ENCODE measurements around the gene CGN. TPM values are rescaled to one million over a fixed set of nuclear protein-coding genes. Genes with fewer than 3 reads are reported as not detected.

CGN gene
- total RNA-seq, 2 experiments from 2014 or later: 0.34 to 0.82 TPM

GRCh38 chr1:151479462-151479861, 31.7 kb upstream of the CGN start:
- ATAC-seq: no peak
- CTCF ChIA-PET: interaction anchor here (0.7 kb wide), 1 partner anchor 12 kb away, joined by 3 read pairs; no protein-coding TSS in a partner anchor
- Mint-ChIP-seq H3K36me3 (ENCODE audit: low read depth) (peaks cover 3% of the 10 kb centered on the region), H3K27me3 (ENCODE audit: low read depth) (peaks cover 7% of the 10 kb centered on the region), H3K9me3 (ENCODE audit: insufficient read depth) (peaks cover 6% of the 10 kb centered on the region), H3K27ac (no peak overlapping the region), H3K4me1 (ENCODE audit: low read depth) (no peaks in the 10 kb centered on the region), H3K4me3 (no peak overlapping the region)
- no peak for DNase-seq
- POLR2A ChIA-PET: interaction anchor here (0.8 kb wide), 1 partner anchor 368 kb away, joined by 3 read pairs; no protein-coding TSS in a partner anchor

GRCh38 chr1:151482017-151482416, 29.2 kb upstream of the CGN start:
- Mint-ChIP-seq H3K4me3 (no peak overlapping the region), H3K4me1 (ENCODE audit: low read depth) (no peaks in the 10 kb centered on the region), H3K27ac (no peak overlapping the region), H3K27me3 (ENCODE audit: low read depth) (peaks cover 4% of the 10 kb centered on the region), H3K36me3 (ENCODE audit: low read depth) (peaks cover 3% of the 10 kb centered on the region), H3K9me3 (ENCODE audit: insufficient read depth) (peaks cover 6% of the 10 kb centered on the region)
- POLR2A ChIA-PET: no interaction called here
- CTCF ChIA-PET: no interaction called here
- no peak for ATAC-seq
- DNase-seq: no peak

- Mint-ChIP-seq H3K27ac (no peak overlapping the region), H3K36me3 (ENCODE audit: low read depth) (peaks cover 1% of the 10 kb centered on the region), H3K27me3 (ENCODE audit: low read depth) (no peaks in the 10 kb centered on the region), H3K4me3 (no peak overlapping the region), H3K4me1 (ENCODE audit: low read depth) (no peaks in the 10 kb centered on the region), H3K9me3 (ENCODE audit: insufficient read depth) (peaks cover 6% of the 10 kb centered on the region)
- DNase-seq: no peak
- no peak for ATAC-seq
- CTCF ChIA-PET: interaction anchor here (1.1 kb wide), 1 partner anchor 8 kb away, joined by 3 read pairs; no protein-coding TSS in a partner anchor
- POLR2A ChIA-PET: no interaction called here
Observed at GRCh38 chr1:151485685-151486255, 25.4 kb upstream of the CGN start.

DNA sequence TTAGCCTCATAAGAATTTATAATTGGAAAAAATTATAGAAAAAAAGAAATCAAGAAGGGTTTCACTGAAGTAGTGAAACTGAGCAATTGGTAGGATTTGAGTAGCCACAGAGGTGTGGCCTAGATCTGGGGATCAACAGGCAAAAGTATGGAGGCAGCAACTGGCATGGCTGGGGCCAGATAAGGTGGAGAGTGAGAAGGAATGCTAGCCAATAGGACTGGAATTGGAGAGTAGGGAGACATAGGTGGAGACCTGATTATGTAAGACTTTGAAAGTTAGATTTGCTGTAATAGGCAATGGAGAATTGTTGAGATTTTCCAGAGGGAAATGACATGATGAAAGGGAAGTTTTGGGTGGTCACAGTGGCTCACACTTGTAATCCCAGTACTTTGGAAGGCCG, 24.6 kb upstream of the CGN start:
- ATAC-seq (no peak), DNase-seq (no peak)
- Mint-ChIP-seq H3K4me1 (ENCODE audit: low read depth) (no peaks in the 10 kb centered on the region), H3K4me3 (no peak overlapping the region), H3K9me3 (ENCODE audit: insufficient read depth) (peaks cover 6% of the 10 kb centered on the region), H3K27me3 (ENCODE audit: low read depth) (no peaks in the 10 kb centered on the region), H3K36me3 (ENCODE audit: low read depth) (peaks cover 1% of the 10 kb centered on the region), H3K27ac (no peak overlapping the region)
- ChIA-PET POLR2A (no interaction called here), CTCF (no interaction called here)

DNA sequence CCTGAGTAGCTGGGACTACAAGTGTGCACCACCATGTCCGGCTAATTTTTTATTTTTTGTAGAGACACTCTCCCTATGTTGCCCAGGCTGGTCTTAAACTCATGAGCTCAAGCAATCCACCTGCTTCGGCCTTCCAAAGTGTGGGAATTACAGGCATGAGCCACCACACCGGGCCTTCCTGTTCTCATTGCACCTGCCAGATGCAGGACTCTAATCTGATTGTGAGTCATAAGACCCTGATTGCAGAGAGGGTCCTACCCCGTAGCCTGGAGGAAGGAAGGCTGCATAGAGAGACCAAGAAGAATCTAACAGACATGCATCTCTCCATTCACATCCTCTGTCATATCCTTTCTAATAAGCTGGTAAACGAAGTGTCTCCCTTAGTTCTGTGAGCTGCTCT, 19.5 kb upstream of the CGN start:
- ATAC-seq: no peak
- no peaks in the 10 kb centered on the region for H3K9me3 Mint-ChIP-seq (ENCODE audit: insufficient read depth)

DNA sequence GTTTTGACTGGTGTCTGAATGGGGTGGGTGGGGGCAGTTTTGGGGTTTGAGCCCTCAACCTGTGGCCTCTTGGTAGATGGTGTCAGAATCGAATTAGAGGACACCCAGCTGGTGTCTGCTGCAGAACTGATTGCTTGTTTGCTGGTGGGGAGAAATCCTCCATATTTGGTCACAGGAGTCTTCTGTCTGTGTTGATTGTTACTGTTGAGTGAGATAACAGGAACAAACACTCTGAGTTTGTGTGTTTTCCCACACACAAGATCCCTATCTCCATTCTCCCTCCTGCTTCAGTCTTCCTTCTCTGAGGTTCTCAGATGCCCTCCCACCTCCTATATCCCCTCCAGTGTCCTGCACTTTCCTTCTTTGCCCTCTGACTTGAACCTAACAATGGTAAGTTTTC, 19.1 kb upstream of the CGN start:
- no peak for ATAC-seq
- no peak for DNase-seq
- H3K27ac Mint-ChIP-seq: no peak overlapping the region
- ChIA-PET CTCF (interaction anchor here (0.6 kb wide), 1 partner anchor 13 kb away, joined by 3 read pairs; no protein-coding TSS in a partner anchor), POLR2A (no interaction called here)
- H3K27me3 Mint-ChIP-seq (ENCODE audit: low read depth): peaks cover 2% of the 10 kb centered on the region
- no peaks in the 10 kb centered on the region for H3K36me3 Mint-ChIP-seq (ENCODE audit: low read depth)
- peaks cover 2% of the 10 kb centered on the region for H3K4me1 Mint-ChIP-seq (ENCODE audit: low read depth)
- no peak overlapping the region for H3K4me3 Mint-ChIP-seq
- H3K9me3 Mint-ChIP-seq (ENCODE audit: insufficient read depth): no peaks in the 10 kb centered on the region

More for the DNA sequence above, 19.5 kb upstream of the CGN start:
- Mint-ChIP-seq H3K4me3 (no peak overlapping the region), H3K27ac (no peak overlapping the region), H3K27me3 (ENCODE audit: low read depth) (peaks cover 2% of the 10 kb centered on the region), H3K36me3 (ENCODE audit: low read depth) (no peaks in the 10 kb centered on the region), H3K4me1 (ENCODE audit: low read depth) (peaks cover 2% of the 10 kb centered on the region)
- ChIA-PET POLR2A (no interaction called here), CTCF (interaction anchor here (0.6 kb wide), 1 partner anchor 12 kb away, joined by 3 read pairs; no protein-coding TSS in a partner anchor)
- no peak for DNase-seq

GRCh38 chr1:151493042-151493441, 18.1 kb upstream of the CGN start:
- Mint-ChIP-seq H3K4me3 (no peak overlapping the region), H3K27ac (no peak overlapping the region), H3K27me3 (ENCODE audit: low read depth) (peaks cover 2% of the 10 kb centered on the region), H3K9me3 (ENCODE audit: insufficient read depth) (no peaks in the 10 kb centered on the region), H3K4me1 (ENCODE audit: low read depth) (peaks cover 2% of the 10 kb centered on the region), H3K36me3 (ENCODE audit: low read depth) (no peaks in the 10 kb centered on the region)
- ChIA-PET POLR2A (no interaction called here), CTCF (interaction anchor here (0.8 to 1.2 kb wide), 2 partner anchors 8 to 9 kb away, joined by 3 read pairs; no protein-coding TSS in a partner anchor)
- ATAC-seq (no peak), DNase-seq (no peak)

DNA sequence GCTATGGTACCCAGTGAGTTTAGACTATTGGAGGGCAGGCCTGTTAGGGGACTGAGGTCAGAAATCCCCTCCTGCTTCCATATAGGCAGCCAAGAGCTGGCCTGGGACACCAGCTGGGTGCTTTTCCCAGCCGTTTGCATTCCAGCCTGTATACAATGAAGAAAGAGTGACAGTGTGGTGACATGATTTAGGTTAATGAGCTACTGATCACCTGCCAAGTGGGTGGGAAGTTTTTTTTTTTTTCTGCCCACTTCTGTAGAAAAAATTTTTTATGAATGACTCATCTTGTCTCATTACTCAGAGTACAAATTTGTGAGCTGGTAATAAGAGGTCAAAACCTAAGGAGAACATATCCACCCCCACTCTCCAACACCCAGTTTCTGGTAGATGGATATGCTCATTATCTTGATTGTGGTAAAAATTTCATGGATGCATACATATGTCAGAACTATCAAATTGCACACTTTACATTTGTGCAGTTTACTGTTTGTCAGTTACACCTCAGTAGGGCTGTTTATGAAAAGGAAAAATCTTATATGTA, 16.4 kb upstream of the CGN start:
- no peak for ATAC-seq
- DNase-seq: no peak
- Mint-ChIP-seq H3K4me1 (ENCODE audit: low read depth) (peaks cover 2% of the 10 kb centered on the region), H3K36me3 (ENCODE audit: low read depth) (no peaks in the 10 kb centered on the region), H3K27ac (no peak overlapping the region), H3K4me3 (no peak overlapping the region), H3K27me3 (ENCODE audit: low read depth) (peaks cover 3% of the 10 kb centered on the region), H3K9me3 (ENCODE audit: insufficient read depth) (no peaks in the 10 kb centered on the region)
- POLR2A ChIA-PET: interaction anchor here (0.6 kb wide), 1 partner anchor 77 kb away, joined by 5 read pairs; no protein-coding TSS in a partner anchor
- CTCF ChIA-PET: interaction anchor here (1.1 to 1.4 kb wide), 2 partner anchors 51 to 99 kb away, joined by 3 read pairs; no protein-coding TSS in a partner anchor

- Mint-ChIP-seq H3K9me3 (ENCODE audit: insufficient read depth) (no peaks in the 10 kb centered on the region), H3K27ac (no peak overlapping the region), H3K4me1 (ENCODE audit: low read depth) (peaks cover 2% of the 10 kb centered on the region), H3K27me3 (ENCODE audit: low read depth) (peaks cover 5% of the 10 kb centered on the region), H3K36me3 (ENCODE audit: low read depth) (no peaks in the 10 kb centered on the region), H3K4me3 (no peak overlapping the region)
- no peak for DNase-seq
- ChIA-PET CTCF (interaction anchor here (1.4 kb wide), 1 partner anchor 51 kb away, joined by 3 read pairs; no protein-coding TSS in a partner anchor), POLR2A (interaction anchor here (0.6 kb wide), 1 partner anchor 77 kb away, joined by 5 read pairs; no protein-coding TSS in a partner anchor)
- no peak for ATAC-seq
Observed at GRCh38 chr1:151495316-151495715, 15.9 kb upstream of the CGN start.

DNA sequence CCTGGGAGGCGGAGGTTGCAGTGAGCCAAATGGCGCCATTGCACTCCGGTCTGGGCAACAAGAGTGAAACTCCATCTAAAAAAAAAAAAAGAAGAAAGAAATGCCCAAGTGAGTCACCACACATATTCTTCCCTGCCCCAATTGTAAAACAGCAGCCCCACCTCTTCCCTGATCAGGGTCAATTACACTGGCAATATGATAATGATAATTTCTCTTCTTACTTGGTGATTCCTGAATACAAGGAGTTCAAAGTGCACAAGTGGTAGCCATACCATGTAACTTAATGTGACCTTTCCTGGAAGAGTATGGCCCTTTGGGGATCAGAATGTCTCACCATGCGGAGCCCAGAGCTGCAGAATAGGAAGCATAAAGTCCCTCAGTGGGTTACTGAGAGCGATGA, 11.8 kb upstream of the CGN start:
- H3K27ac Mint-ChIP-seq: no peak overlapping the region
- H3K27me3 Mint-ChIP-seq (ENCODE audit: low read depth): peaks cover 3% of the 10 kb centered on the region
- no peaks in the 10 kb centered on the region for H3K36me3 Mint-ChIP-seq (ENCODE audit: low read depth)

GRCh38 chr1:151499930-151500329, 11.3 kb upstream of the CGN start:
- DNase-seq: no peak
- no peaks in the 10 kb centered on the region for H3K36me3 Mint-ChIP-seq (ENCODE audit: low read depth)
- no peak for ATAC-seq
- ChIA-PET POLR2A (interaction anchor here (0.6 kb wide), 1 partner anchor 405 kb away, joined by 3 read pairs; no protein-coding TSS in a partner anchor), CTCF (no interaction called here)
- no peaks in the 10 kb centered on the region for H3K9me3 Mint-ChIP-seq (ENCODE audit: insufficient read depth)
- H3K4me1 Mint-ChIP-seq (ENCODE audit: low read depth): peaks cover 8% of the 10 kb centered on the region
- no peak overlapping the region for H3K27ac Mint-ChIP-seq
- no peak overlapping the region for H3K4me3 Mint-ChIP-seq
- peaks cover 3% of the 10 kb centered on the region for H3K27me3 Mint-ChIP-seq (ENCODE audit: low read depth)

More for the DNA sequence above, 11.8 kb upstream of the CGN start:
- Mint-ChIP-seq H3K4me3 (no peak overlapping the region), H3K9me3 (ENCODE audit: insufficient read depth) (no peaks in the 10 kb centered on the region), H3K4me1 (ENCODE audit: low read depth) (peaks cover 9% of the 10 kb centered on the region)
- ATAC-seq: no peak
- no peak for DNase-seq
- ChIA-PET CTCF (no interaction called here), POLR2A (interaction anchor here (0.6 kb wide), 1 partner anchor 406 kb away, joined by 3 read pairs; no protein-coding TSS in a partner anchor)

DNA sequence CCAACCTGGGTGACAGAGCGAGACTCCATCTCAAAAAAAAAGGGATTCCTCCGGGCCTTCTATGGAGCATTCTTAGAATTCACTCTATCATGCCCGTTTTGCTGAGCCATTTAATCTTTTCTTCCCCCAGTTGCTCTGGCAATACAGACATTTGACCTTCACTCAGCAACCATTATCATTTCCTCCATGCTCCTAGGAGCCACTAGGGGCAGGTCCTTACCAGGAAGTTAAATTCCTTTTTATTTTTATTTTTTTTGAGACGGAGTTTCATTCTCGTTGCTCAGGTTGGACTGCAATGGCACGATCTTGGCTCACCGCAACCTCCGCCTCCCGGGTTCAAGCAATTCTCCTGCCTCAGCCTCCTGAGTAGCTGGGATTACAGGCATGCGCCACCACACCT, 9.7 kb upstream of the CGN start:
- Mint-ChIP-seq H3K9me3 (ENCODE audit: insufficient read depth) (no peaks in the 10 kb centered on the region), H3K27me3 (ENCODE audit: low read depth) (peaks cover 10% of the 10 kb centered on the region), H3K27ac (no peak overlapping the region), H3K4me1 (ENCODE audit: low read depth) (peaks cover 12% of the 10 kb centered on the region), H3K4me3 (no peak overlapping the region), H3K36me3 (ENCODE audit: low read depth) (no peaks in the 10 kb centered on the region)
- ChIA-PET CTCF (interaction anchor here (1.0 to 1.2 kb wide), 2 partner anchors 8 to 10 kb away, joined by 3 read pairs; partner anchors contain the start of gene CGN), POLR2A (no interaction called here)
- DNase-seq (no peak), ATAC-seq (no peak)
